Large intestine (tissue), 3 donors: ENCODE results near the gene ZNF664. TPM values are rescaled to one million over a fixed set of nuclear protein-coding genes. Genes with fewer than 3 reads are reported as not detected.

Experiments used
- DNase-seq, 2 donors: peaks; one replicate each; pipeline versions ENCODE4 v3.0.0 to v3.0.0-alpha.2; 2013
- H3K27ac ChIP-seq: one replicate; pipeline ENCODE4 v1.5.1; 2013; ENCODE audit warnings: low read length
- H3K27me3 ChIP-seq: 2 replicates; pipeline ENCODE4 v1.6.1; 2013; ENCODE audit warnings: low read length; ENCODE audit not compliant: control insufficient read depth, insufficient read depth
- H3K36me3 ChIP-seq: 2 replicates; pipeline ENCODE4 v1.6.1; 2013; ENCODE audit warnings: low read length; ENCODE audit not compliant: control insufficient read depth, insufficient read depth
- H3K4me1 ChIP-seq: one replicate; pipeline ENCODE4 v1.6.1; 2013; ENCODE audit warnings: low read length; ENCODE audit not compliant: control insufficient read depth, insufficient read depth
- H3K4me3 ChIP-seq: one replicate; pipeline ENCODE4 v1.5.1; 2013; ENCODE audit warnings: low read length
- H3K9me3 ChIP-seq: one replicate; pipeline ENCODE4 v1.6.1; 2013; ENCODE audit warnings: mild to moderate bottlenecking, low read depth, low read length, moderate library complexity; ENCODE audit not compliant: control insufficient read depth
- WGBS: methylation state at CpG from one replicate; pipeline ENCODE4 v1.1.5; 2013; ENCODE audit warnings: low lambda C conversion rate; ENCODE audit not compliant: insufficient coverage; 5-methylcytosine and 5-hydroxymethylcytosine counted together
- polyA plus RNA-seq: library from polyadenylated mRNA; unstranded; fragments of 120-200 nt; gene quantifications from one replicate; pipeline ENCODE4 v1.2.1, GENCODE V29; 2013

The ZNF664 gene
- polyA plus RNA-seq, 1 donor: 138 TPM

DNA sequence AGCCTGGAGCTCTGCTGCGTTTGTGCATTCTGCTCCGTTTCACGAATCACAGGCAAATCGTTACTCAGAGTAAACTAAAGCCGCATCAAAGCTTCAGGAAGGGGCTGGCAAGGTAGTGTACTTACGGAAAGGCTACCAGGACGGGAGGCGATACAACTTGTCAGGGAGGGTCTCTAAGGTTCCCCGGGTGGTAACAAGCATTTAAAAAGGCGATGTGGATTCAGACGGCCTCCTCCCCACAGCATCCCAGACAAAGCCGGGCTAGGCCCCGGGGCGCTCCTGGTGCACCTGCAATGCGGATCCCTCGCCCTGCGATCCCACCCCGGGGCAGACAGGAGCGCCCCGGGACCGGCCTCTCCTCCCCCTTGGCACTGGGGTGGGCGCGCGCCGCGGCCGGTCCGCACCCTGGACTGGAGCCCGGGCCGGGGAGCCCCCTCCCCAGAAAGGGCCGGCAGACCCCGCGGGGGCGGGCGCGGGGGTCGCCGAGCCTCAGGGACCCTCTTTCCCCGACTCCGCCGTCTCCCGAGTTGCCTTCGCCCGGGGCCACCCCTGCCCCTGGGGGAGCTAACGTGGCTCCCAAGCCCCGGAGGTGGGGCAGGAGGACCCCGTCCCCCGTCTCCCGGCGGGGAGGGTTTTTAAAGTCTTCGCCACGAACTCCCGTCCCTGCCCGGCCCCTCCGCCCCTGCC is 1.1 kb upstream of the ZNF664 start:
- WGBS: no CpG with 5 or more reads among the region's 55 CpGs

DNA sequence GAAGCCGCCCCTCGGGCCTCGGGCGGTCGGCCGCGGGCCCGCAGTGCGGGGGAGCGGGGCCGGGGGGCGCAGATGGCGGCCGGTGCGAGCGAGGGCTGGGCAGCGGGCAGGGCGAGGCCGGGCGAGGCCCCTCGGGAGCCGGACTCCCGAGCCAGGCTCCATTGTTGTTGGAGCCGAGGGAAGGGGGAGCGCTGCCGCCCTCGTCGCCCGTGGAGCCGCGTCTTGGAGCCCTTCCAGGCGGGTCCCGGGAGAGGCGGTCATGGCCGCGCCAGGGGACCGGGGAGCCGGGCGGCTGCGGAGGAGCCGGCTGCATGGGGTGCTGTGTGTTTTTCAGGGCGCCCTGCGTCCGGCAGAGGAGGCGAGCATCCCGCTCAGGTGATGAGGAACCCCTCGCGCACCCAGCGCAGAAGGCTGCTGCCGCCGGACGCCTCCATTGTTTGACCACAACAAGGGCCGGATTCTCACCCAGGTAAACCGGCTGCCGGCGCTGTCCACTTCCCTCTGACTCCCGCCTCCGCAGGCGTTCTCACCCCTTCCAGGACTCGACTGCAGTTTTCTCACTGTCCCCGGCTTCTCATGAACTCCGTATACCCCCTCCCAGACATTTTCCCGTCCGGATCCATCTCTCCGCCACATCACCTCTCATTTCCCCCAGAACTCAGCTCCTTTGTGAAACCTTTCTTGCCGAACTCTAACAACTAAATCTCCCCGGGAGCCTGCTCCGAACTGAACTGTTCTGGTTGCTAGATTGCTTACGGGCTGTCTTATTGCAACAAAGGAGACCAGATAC is 732 bp downstream of the ZNF664 start:
- peaks cover 3% of the 10 kb centered on the region for H3K4me1 ChIP-seq
- DNase-seq: peak in 1 of 2 donors; percentile 46
- no peaks in the 10 kb centered on the region for H3K9me3 ChIP-seq
- 0% methylated on average over 3 of the region's 69 CpGs for WGBS
- no peaks in the 10 kb centered on the region for H3K27me3 ChIP-seq
- peak overlapping the region; percentile 59 for H3K4me3 ChIP-seq
- H3K27ac ChIP-seq: peak overlapping the region; percentile 54
- H3K36me3 ChIP-seq: peaks cover 12% of the 10 kb centered on the region

More for the DNA sequence above, 1.1 kb upstream of the ZNF664 start:
- Histone ChIP-seq H3K4me3 (peak overlapping the region; percentile 63), H3K27ac (peak overlapping the region; percentile 87), H3K27me3 (no peaks in the 10 kb centered on the region), H3K4me1 (peaks cover 3% of the 10 kb centered on the region), H3K36me3 (peaks cover 11% of the 10 kb centered on the region), H3K9me3 (no peaks in the 10 kb centered on the region)
- peak in 1 of 2 donors; percentile 75 for DNase-seq

DNA sequence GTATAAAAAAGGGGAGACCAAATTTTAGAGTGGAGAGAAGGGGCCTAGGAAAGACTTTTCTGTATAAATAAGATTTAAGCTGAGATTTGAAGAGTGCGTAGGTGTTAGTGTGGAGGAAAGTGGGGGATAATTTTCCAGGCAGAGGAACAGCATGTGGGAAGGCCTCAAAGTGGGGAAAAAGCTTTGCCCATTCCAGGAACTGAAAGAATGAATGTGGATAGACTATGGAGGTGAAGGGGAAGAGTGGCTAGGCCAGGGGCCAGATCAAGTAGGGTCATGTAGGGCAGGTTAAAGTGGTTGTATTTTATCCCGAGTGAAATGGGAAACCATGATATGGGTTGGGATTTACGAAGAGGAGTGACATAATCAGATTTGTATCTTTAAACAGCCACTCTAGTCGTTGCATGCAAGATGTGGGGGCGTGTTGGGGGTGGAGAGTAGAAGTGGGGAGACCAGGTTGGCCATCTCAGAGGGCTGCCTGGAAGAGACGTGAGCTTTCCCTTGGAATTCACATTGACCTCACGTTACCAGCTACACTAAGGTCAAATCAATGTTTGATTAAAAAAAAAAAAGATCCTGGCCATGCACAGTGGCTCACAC is 3.3 kb downstream of the ZNF664 start:
- DNase-seq: no peak
- Histone ChIP-seq H3K27ac (no peak overlapping the region), H3K4me1 (peaks cover 3% of the 10 kb centered on the region), H3K4me3 (no peak overlapping the region), H3K36me3 (peaks cover 17% of the 10 kb centered on the region), H3K27me3 (no peaks in the 10 kb centered on the region), H3K9me3 (no peaks in the 10 kb centered on the region)
- 100% methylated on average over 2 of the region's 7 CpGs for WGBS

DNA sequence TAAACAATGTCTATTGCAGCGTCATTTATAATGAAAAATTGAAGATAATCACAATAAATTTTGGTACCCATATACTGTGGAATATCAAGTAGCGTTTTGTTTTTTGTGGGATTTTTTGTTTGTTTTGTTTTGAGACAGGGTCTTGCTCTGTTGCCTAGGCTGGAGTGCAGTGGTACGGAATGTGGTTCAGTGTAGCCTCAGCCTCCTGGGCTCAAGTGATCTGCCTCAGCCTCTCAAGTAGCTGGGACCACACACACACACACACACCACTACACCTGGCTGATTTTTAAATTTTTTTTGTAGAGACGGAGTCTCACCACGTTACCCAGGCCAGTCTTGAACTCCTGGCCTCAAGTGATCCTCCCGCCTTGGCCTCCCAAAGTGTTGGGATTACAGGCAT is 6.6 kb downstream of the ZNF664 start:
- Histone ChIP-seq H3K27ac (no peak overlapping the region), H3K4me1 (peaks cover 10% of the 10 kb centered on the region), H3K9me3 (no peaks in the 10 kb centered on the region), H3K4me3 (no peak overlapping the region), H3K36me3 (peaks cover 23% of the 10 kb centered on the region), H3K27me3 (no peaks in the 10 kb centered on the region)
- 83% methylated on average over 1 of the region's 6 CpGs for WGBS
- DNase-seq: no peak

DNA sequence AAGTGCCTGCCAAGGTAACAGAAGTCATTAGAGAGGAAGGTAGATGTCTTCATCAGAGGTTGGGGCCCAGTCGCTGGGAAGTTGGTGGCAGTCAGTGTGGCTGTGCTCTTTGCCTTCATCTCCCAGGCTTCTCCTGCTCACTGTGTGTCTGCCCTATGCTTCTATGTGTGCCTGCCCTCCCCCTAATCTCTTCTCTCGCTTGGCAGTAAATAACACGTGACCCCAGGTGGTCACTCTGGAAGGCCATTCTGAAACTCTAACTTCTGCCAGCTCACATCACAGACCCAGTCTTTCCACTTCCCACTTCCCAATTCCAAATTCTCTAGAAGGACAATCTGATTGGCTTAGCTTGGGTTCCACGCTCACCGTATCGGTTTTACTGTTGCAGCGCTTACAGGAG is 9.3 kb downstream of the ZNF664 start:
- DNase-seq: no peak
- peaks cover 24% of the 10 kb centered on the region for H3K4me1 ChIP-seq
- no peaks in the 10 kb centered on the region for H3K27me3 ChIP-seq
- peaks cover 15% of the 10 kb centered on the region for H3K36me3 ChIP-seq
- H3K4me3 ChIP-seq: no peak overlapping the region
- WGBS: no CpG with 5 or more reads among the region's 7 CpGs
- no peaks in the 10 kb centered on the region for H3K9me3 ChIP-seq
- H3K27ac ChIP-seq: no peak overlapping the region

DNA sequence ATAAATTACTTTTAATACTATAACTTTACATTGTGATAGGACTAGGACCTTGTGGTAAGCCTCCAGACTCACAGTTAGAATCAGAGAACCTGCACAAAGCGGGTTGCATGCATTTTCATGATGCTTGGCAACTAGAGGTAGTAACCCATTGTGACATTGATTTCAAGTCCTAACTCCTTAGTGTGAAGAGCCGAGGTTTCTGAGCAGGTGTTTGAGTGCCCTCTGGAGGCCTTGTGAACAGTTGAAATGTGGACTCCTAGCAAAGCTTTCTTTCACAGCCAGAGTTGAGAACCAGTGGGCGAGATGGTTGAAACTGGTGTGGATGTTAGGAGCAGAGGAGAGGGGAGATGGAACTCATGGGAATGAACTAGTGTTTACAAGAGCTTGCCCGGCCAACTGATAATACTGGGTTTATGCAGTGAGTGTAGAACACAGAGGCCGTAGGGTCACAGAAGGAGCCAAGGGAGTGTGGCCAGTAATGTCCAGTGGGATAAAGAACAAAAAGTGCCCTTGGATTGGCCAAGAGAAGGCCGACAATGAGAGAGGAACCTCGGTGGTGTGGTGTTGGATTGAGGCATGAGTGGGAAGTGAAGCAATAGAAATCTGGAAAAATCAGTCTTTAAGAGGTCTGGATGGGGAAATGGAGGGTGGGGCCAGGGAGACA is 10.9 kb downstream of the ZNF664 start:
- no peaks in the 10 kb centered on the region for H3K27me3 ChIP-seq
- DNase-seq: peak; percentile 57 to 66
- H3K4me1 ChIP-seq: peaks cover 34% of the 10 kb centered on the region
- H3K36me3 ChIP-seq: peaks cover 23% of the 10 kb centered on the region
- 85% methylated on average over 3 of the region's 7 CpGs for WGBS
- H3K4me3 ChIP-seq: no peak overlapping the region
- no peaks in the 10 kb centered on the region for H3K9me3 ChIP-seq
- no peak overlapping the region for H3K27ac ChIP-seq

DNA sequence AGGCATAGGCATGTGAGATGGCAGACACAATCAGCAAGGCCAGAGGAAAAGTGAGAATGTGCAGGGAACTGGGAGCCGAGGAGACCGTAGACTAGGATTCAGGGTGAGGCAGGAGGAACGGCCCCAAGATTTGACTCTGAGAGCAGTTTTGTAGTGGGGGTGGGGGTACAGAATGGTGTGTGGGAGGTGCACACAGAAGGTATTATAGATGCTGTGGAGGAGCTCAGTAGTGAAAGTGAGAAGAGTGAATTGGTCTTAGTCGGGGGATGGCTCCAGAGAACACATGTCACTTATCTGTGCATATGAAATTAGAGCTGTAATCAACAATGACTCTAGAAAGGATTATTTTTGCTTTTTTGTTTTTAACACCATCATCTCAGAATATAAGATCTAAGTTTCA is 11.9 kb downstream of the ZNF664 start:
- no peak for DNase-seq
- H3K4me1 ChIP-seq: peaks cover 44% of the 10 kb centered on the region
- no CpG with 5 or more reads among the region's 4 CpGs for WGBS
- no peak overlapping the region for H3K4me3 ChIP-seq
- H3K27me3 ChIP-seq: no peaks in the 10 kb centered on the region
- no peaks in the 10 kb centered on the region for H3K9me3 ChIP-seq
- H3K27ac ChIP-seq: no peak overlapping the region
- H3K36me3 ChIP-seq: peaks cover 30% of the 10 kb centered on the region

DNA sequence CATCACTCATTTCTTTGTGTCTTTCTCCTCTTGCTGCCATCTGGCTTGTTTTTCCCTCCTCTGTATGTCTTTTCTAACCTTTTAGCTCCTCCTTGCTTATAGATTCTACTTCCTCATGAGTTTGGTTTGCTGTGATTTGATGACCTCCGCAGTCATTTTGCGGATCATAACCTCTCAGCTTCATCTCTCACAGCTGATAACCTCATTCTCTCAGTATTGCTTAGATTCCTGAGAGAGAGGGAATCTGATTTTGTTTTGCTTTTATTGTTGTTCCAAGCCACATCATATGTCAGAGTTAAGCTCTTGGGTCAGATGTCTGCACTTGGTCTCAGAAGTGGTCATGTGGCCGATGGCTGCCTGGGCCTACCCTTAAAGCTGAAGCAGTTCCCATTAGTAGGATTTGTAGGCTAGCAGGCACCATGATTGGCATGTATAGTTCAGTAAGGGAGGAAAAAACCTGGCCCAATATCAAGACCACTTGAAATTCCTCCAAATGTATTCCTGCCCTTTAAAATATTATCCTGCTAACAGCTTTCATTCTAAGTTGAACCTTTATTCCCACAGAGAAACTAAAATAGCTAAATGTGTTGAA is 13.5 kb downstream of the ZNF664 start:
- Histone ChIP-seq H3K4me3 (no peak overlapping the region), H3K36me3 (peaks cover 29% of the 10 kb centered on the region), H3K4me1 (peaks cover 54% of the 10 kb centered on the region), H3K27me3 (no peaks in the 10 kb centered on the region), H3K9me3 (no peaks in the 10 kb centered on the region), H3K27ac (peak overlapping the region; percentile 4)
- no CpG with 5 or more reads among the region's 3 CpGs for WGBS
- DNase-seq: no peak

DNA sequence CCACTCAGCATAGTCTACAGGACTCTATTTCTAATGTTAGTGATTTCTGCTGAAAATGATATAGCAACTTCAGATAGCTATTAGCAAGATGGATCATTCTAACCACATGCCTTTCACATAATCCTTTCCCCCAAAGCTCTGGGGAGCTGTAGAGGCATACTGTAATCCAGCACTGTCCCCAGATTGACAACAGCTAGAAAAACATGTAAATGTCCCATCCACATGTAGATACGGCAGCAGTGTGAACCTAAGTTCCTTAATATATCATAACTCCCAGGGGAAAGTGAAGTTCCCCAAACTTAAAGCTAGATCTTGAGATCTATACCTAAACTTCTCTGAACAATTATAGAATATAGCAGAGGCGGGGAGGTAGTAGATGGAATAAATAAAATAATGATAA is 14.0 kb downstream of the ZNF664 start:
- peak overlapping the region; percentile 4 for H3K27ac ChIP-seq
- no peaks in the 10 kb centered on the region for H3K27me3 ChIP-seq
- H3K9me3 ChIP-seq: no peaks in the 10 kb centered on the region
- no peak overlapping the region for H3K4me3 ChIP-seq
- H3K36me3 ChIP-seq: peaks cover 26% of the 10 kb centered on the region
- WGBS: no CpG with 5 or more reads among the region's 2 CpGs
- no peak for DNase-seq
- H3K4me1 ChIP-seq: peaks cover 60% of the 10 kb centered on the region

DNA sequence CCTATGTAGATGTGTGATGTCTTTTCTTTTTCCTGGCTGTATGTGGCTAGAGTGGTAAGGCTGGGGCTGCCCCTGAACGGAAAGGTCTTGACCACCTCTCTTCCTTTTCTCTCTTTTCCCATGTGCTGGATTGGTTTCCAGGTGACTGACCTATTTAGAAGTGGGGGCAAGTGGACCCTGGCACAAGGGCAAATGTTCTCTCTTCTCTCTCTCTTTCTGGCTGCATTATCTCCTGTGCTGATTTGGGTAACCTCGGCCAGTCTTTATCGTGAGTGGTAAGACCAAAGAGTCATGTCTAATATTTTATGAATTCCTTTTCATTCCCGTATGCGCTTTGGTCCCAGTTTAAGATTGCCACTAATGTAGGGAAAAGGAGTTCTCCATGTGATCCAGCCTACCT is 16.2 kb downstream of the ZNF664 start:
- no CpG with 5 or more reads among the region's 5 CpGs for WGBS

More for the DNA sequence above, 16.2 kb downstream of the ZNF664 start:
- H3K27me3 ChIP-seq: no peaks in the 10 kb centered on the region
- no peaks in the 10 kb centered on the region for H3K9me3 ChIP-seq
- no peak for DNase-seq
- H3K27ac ChIP-seq: peak overlapping the region; percentile 90
- peaks cover 35% of the 10 kb centered on the region for H3K36me3 ChIP-seq
- H3K4me3 ChIP-seq: no peak overlapping the region
- H3K4me1 ChIP-seq: peaks cover 78% of the 10 kb centered on the region
